Activated T-helper 1 cell treated with anti-CD3 and anti-CD28 coated beads, Interleukin-12 subunit alpha, Interleukin-12 subunit beta, Interleukin-2, Interleukin-4 antibody, amounts not matched to agents 30 ng/mL and 10 ng/mL and 1 ng/mL, durations not matched to agents 14 hours and 24 hours and 36 hours (primary cell): Measurements from ENCODE around the gene SCP2. TPM values are rescaled to one million over a fixed set of nuclear protein-coding genes. Genes with fewer than 3 reads are reported as not detected.
A peak's percentile ranks its signal among the peaks of the same experiment; 100 is the strongest.
"Not testable (repeated sequence)": the region's sequence is repeated elsewhere in the genome, so short reads cannot be mapped to it uniquely, and the experiment has no call there.

Source experiments
- DNase-seq: peaks from one replicate; pipeline ENCODE4 v3.0.0; 2021; ENCODE audit warnings: low spot score
- H3K27ac Mint-ChIP-seq: one replicate; pipeline ENCODE4 v1.8.0; 2021; ENCODE audit warnings: mild to moderate bottlenecking, mixed read lengths
- H3K27me3 Mint-ChIP-seq: one replicate; pipeline ENCODE4 v1.8.0; 2022; ENCODE audit warnings: mild to moderate bottlenecking, moderate library complexity, mixed read lengths; ENCODE audit not compliant: insufficient read depth
- H3K36me3 Mint-ChIP-seq: one replicate; pipeline ENCODE4 v1.8.0; 2021; ENCODE audit warnings: low read depth, mixed read lengths
- H3K4me1 Mint-ChIP-seq: one replicate; pipeline ENCODE4 v1.8.0; 2021; ENCODE audit warnings: low read depth, mixed read lengths
- H3K4me3 Mint-ChIP-seq: one replicate; pipeline ENCODE4 v1.8.0; 2021; ENCODE audit warnings: mild to moderate bottlenecking, moderate library complexity, mixed read lengths
- H3K9me3 Mint-ChIP-seq: one replicate; pipeline ENCODE4 v1.8.0; 2021; ENCODE audit warnings: mixed read lengths
- intact Hi-C: fragments of 100-400 bp; cut with micrococcal nuclease; formaldehyde crosslinking; loops from one replicate; pipeline ENCODE4 v1.15.1; 2024
- total RNA-seq: library from RNA; stranded (reverse); gene quantifications from 2 replicates; pipeline ENCODE4 v1.2.3, GENCODE V29; 2022

Gene SCP2
- total RNA-seq, 1 donor from 2014 or later: 54.7 TPM

DNA sequence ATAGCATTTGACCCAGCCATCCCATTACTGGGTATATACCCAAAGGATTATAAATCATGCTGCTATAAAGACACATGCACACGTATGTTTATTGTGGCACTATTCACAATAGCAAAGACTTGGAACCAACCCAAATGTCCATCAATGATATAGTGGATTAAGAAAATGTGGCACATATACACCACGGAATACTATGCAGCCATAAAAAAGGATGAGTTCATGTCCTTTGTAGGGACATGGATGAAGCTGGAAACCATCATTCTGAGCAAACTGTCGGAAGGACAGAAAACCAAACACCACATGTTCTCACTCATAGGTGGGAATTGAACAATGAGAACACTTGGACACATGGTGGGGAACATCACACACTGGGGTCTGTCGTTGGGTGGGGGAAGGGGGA, 83.2 kb downstream of the SCP2 start:
- not testable (repeated sequence) for H3K4me1 Mint-ChIP-seq, DNase-seq, H3K36me3 Mint-ChIP-seq, H3K27ac Mint-ChIP-seq, H3K4me3 Mint-ChIP-seq, H3K27me3 Mint-ChIP-seq
- intact Hi-C loops: loop anchor here (5.0 kb wide), 1 partner anchor 83 kb away; the partner anchor contains the start of gene SCP2
- peaks cover 13% of the 10 kb centered on the region for H3K9me3 Mint-ChIP-seq

DNA sequence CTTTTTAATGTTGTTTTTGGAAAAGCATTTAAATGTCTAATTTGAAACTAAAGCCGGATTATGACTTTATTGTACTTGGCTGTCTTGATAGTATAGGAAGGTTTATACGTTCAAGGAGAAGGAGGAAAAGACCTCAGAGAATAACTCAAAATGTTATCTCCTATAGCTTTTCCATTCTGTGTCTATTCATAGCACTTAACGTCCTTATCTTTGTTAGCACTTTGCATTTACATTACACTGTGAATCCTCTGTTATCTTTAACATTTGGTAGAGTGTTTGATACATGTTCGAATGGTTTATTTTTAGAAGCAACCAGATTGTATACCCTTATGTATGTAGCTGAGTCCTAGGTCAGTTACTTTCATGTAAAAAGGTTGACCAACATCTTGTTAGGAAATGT, 84.1 kb downstream of the SCP2 start:
- H3K4me3 Mint-ChIP-seq: no peak overlapping the region
- peaks cover 3% of the 10 kb centered on the region for H3K27me3 Mint-ChIP-seq
- peaks cover 10% of the 10 kb centered on the region for H3K36me3 Mint-ChIP-seq
- intact Hi-C loops: loop anchor here (5.0 kb wide), 1 partner anchor 84 kb away; the partner anchor contains the start of gene SCP2
- no peak overlapping the region for H3K27ac Mint-ChIP-seq
- DNase-seq: no peak
- H3K4me1 Mint-ChIP-seq: peaks cover 16% of the 10 kb centered on the region
- H3K9me3 Mint-ChIP-seq: peaks cover 13% of the 10 kb centered on the region

DNA sequence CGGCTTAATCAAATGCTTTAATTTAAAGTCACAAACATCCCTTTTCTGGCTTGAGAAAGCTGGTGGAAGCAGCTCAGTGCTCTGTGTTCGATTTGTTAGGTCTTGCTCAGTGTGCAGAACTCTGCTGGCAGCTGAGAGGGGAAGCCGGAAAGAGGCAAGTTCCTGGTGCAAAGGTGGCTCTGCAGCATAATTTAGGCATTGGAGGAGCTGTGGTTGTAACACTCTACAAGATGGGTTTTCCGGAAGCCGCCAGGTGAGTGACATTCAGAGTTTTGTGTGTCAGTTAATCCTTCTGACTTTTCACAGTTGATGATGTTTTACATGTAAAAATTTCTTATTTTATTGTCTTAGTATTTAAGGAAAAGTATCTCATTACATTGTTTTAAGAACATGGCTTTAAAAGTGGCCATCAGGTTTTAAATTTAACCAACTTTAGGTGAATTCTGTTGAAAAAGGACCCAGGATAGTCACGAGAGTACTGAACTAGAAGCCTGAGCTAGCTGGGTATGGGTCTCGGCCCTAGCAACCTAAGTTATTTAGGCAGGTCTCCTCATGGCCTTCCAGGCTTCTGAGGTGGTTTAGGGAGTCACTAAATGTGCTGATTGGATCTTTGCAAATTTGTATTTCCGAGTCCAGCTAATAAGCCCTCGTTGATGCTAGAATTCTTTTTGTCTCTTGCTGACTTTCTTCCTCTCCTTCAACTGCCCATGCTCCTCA, 87.9 kb downstream of the SCP2 start:
- H3K36me3 Mint-ChIP-seq: peaks cover 15% of the 10 kb centered on the region
- peak overlapping the region; percentile 61 for H3K27ac Mint-ChIP-seq
- no peaks in the 10 kb centered on the region for H3K9me3 Mint-ChIP-seq
- H3K27me3 Mint-ChIP-seq: no peaks in the 10 kb centered on the region
- peak overlapping the region; percentile 91 for H3K4me3 Mint-ChIP-seq
- intact Hi-C loops: loop anchor here (1.0 to 5.0 kb wide), 5 partner anchors 88 to 959 kb away; partner anchors contain the start of genes BTF3L4, CPT2, SCP2 and ZYG11B
- peaks cover 23% of the 10 kb centered on the region for H3K4me1 Mint-ChIP-seq
- peak; percentile 78 for DNase-seq

DNA sequence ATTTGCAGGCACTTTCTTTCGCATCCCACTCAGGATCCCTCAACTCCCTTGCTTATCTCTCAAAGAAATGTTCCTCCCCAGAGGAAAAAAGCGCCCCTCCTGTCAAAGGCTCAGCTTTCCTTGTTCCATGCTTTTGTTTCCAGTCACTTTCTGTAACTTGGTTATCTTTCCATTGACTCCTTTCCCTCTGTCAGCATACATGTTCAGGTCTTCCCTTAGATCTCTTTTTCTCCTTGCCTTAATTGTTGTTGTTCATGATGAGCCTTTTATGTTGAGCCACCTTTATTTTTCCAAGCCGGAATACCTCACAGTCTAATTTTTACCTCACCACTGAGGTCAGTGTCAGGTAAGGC, 88.4 kb downstream of the SCP2 start:
- intact Hi-C loops: loop anchor here (1.0 to 2.0 kb wide), 2 partner anchors 181 to 289 kb away; partner anchors contain the start of genes CPT2 and ZYG11B
- Mint-ChIP-seq H3K9me3 (no peaks in the 10 kb centered on the region), H3K36me3 (peaks cover 15% of the 10 kb centered on the region), H3K4me1 (peaks cover 23% of the 10 kb centered on the region), H3K4me3 (peak overlapping the region; percentile 91), H3K27me3 (no peaks in the 10 kb centered on the region), H3K27ac (peak overlapping the region; percentile 61)
- DNase-seq: no peak

DNA sequence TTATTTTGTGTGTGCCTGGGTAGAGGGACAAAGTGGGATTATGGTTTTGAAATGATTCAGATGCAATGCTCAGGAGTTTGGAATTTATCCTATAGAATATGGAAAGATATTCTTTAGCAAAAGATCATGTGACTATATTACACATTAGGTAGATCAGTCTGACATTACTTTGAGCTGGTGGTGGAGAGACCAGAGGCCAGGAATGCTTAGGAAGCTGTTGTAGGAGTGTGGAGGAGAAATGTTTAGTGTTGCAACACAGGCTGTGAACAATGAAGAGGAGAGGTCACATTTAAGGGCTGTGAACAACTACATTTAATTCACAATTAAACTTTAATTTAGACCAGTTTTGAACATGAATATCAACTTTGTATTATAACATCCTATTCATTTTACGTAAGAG, 89.6 kb downstream of the SCP2 start:
- H3K36me3 Mint-ChIP-seq: peaks cover 15% of the 10 kb centered on the region
- H3K27ac Mint-ChIP-seq: no peak overlapping the region
- H3K4me3 Mint-ChIP-seq: no peak overlapping the region
- DNase-seq: no peak
- intact Hi-C loops: no loop called here
- H3K27me3 Mint-ChIP-seq: no peaks in the 10 kb centered on the region
- peaks cover 23% of the 10 kb centered on the region for H3K4me1 Mint-ChIP-seq
- no peaks in the 10 kb centered on the region for H3K9me3 Mint-ChIP-seq

DNA sequence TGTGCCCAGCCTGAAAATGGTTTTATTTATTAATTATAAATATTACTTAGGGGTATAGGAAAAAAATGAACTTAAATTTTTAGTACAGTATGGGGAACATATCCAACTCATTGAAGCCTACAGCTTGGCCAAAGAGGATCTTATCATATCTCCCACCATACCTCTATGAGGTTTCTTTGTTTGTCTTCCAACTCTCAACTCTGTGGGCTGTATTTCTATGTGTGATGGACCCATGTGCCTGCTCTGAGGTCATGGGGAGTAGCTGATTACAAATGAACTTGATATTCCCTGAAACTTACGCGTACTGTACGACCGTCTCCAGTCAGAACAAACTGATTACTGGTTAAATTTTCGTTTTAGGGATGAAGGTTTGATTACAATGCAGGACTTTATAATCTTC, 93.5 kb downstream of the SCP2 start:
- intact Hi-C loops: no loop called here
- peaks cover 12% of the 10 kb centered on the region for H3K36me3 Mint-ChIP-seq
- H3K4me3 Mint-ChIP-seq: no peak overlapping the region
- H3K9me3 Mint-ChIP-seq: no peaks in the 10 kb centered on the region
- no peak for DNase-seq
- no peak overlapping the region for H3K27ac Mint-ChIP-seq
- H3K4me1 Mint-ChIP-seq: peaks cover 13% of the 10 kb centered on the region
- H3K27me3 Mint-ChIP-seq: no peaks in the 10 kb centered on the region

- Mint-ChIP-seq H3K9me3 (no peaks in the 10 kb centered on the region), H3K27ac (no peak overlapping the region), H3K36me3 (peaks cover 4% of the 10 kb centered on the region), H3K4me1 (no peaks in the 10 kb centered on the region), H3K27me3 (no peaks in the 10 kb centered on the region), H3K4me3 (no peak overlapping the region)
- intact Hi-C loops: no loop called here
- DNase-seq: no peak
Observed at GRCh38 chr1:53022179-53022578, 95.1 kb downstream of the SCP2 start.

- Mint-ChIP-seq H3K4me3 (no peak overlapping the region), H3K4me1 (no peaks in the 10 kb centered on the region), H3K36me3 (peaks cover 4% of the 10 kb centered on the region), H3K27me3 (no peaks in the 10 kb centered on the region), H3K27ac (no peak overlapping the region), H3K9me3 (no peaks in the 10 kb centered on the region)
- no peak for DNase-seq
- intact Hi-C loops: no loop called here
Observed at GRCh38 chr1:53023546-53023945, 96.5 kb downstream of the SCP2 start.

DNA sequence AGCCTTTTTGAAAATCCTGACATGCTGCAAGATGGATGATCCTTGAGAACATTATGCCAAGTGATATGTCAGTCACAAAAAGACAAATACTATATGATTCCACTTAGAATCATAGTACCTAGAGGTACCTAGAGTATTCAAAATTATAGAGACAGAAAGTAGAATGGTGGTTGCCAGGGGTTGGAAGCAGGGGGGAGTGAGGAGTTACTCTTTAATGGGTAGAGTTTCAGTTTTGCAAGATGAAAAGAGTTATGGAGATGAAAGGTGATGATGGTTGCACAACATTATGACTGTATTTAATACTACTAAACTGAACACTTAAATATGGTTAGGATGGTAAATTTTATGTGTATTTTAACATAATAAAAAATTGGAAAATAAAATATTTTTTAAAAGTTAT, 97.0 kb downstream of the SCP2 start:
- no peaks in the 10 kb centered on the region for H3K9me3 Mint-ChIP-seq
- H3K4me1 Mint-ChIP-seq: no peaks in the 10 kb centered on the region
- DNase-seq: no peak
- intact Hi-C loops: no loop called here
- no peak overlapping the region for H3K4me3 Mint-ChIP-seq
- no peak overlapping the region for H3K27ac Mint-ChIP-seq
- H3K36me3 Mint-ChIP-seq: peaks cover 4% of the 10 kb centered on the region
- no peaks in the 10 kb centered on the region for H3K27me3 Mint-ChIP-seq

DNA sequence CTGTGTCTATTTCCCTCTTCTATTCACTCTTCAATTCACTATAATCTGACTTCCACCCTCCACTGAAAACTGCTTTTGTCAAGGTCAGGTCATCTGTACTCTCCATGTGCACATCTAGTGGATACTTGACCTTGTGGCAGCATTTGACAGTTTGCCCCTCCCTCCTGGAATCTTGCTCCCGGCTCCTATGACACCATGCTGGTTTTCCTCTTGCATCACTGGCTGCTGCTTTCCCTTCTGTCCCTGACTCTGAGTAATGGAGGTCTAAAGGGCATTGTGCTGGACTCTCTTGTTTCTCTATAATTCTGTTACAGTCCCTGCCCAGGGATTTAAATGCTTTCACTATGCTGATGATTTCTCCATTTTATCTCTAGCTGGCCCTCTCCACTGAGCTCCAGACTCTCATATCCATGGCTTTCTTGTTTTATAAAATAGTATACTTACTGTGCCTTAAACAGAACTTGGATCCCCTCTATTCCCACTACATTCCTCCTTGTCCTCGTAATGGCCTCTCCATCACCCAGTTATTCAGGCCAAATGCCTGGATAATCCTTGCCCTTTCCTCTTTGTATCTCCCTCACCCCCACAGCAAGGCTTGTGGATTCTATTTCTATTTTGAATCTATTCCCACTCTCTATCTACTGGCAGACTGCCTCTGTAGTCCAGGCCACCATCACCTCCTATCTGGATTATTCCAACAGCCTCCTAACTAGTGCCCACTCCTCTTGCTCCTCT, 98.1 kb downstream of the SCP2 start:
- Mint-ChIP-seq H3K9me3 (no peaks in the 10 kb centered on the region), H3K27ac (no peak overlapping the region)
- DNase-seq: no peak

DNA sequence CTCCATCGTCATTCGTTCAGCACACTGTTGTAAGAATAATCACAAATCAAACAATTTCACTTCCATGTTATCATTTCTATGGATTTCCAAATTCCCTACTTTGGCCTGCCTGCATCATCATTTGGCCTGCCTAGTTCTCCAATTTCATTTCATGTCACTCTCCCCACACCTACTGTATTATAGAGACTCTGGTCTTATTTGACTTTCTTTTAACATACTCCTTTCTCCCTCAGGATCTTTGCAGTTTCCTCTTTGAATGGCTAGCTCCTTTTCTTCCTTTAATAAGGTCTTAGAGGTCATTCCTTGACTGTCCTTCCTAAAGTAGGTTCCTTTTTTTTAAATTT, 98.7 kb downstream of the SCP2 start:
- H3K36me3 Mint-ChIP-seq: peaks cover 4% of the 10 kb centered on the region
- no peak for DNase-seq
- H3K9me3 Mint-ChIP-seq: no peaks in the 10 kb centered on the region
- H3K4me1 Mint-ChIP-seq: no peaks in the 10 kb centered on the region
- H3K27me3 Mint-ChIP-seq: no peaks in the 10 kb centered on the region
- no peak overlapping the region for H3K27ac Mint-ChIP-seq
- intact Hi-C loops: no loop called here
- no peak overlapping the region for H3K4me3 Mint-ChIP-seq

More for the DNA sequence above, 98.1 kb downstream of the SCP2 start:
- intact Hi-C loops: no loop called here
- Mint-ChIP-seq H3K36me3 (peaks cover 4% of the 10 kb centered on the region), H3K27me3 (no peaks in the 10 kb centered on the region), H3K4me1 (no peaks in the 10 kb centered on the region), H3K4me3 (no peak overlapping the region)

GRCh38 chr1:53026254-53026653, 99.2 kb downstream of the SCP2 start:
- Mint-ChIP-seq H3K9me3 (no peaks in the 10 kb centered on the region), H3K4me3 (no peak overlapping the region), H3K4me1 (no peaks in the 10 kb centered on the region), H3K36me3 (peaks cover 4% of the 10 kb centered on the region), H3K27ac (no peak overlapping the region), H3K27me3 (no peaks in the 10 kb centered on the region)
- intact Hi-C loops: no loop called here
- no peak for DNase-seq

DNA sequence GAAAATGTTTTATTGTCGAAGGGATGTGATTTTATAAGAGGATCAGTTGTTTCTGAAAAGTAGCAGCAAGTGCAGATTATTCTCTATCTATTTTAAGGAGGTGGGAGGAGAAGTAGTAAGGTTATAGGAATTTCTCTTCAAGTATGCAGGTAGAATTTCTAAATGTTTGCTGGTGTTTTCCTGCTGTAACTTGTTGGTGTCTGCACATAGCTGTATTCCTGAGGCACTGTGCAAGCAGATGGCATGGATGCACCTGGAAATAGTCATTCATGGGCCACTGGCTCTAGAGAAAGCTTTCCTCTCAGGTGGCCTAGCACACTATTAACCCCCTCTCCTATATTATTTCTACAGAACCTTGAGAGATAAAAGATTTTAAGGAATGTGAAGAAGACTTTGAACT, 104.7 kb downstream of the SCP2 start:
- no peaks in the 10 kb centered on the region for H3K9me3 Mint-ChIP-seq
- intact Hi-C loops: no loop called here
- H3K4me3 Mint-ChIP-seq: no peak overlapping the region
- peaks cover 6% of the 10 kb centered on the region for H3K36me3 Mint-ChIP-seq
- no peak for DNase-seq
- no peaks in the 10 kb centered on the region for H3K27me3 Mint-ChIP-seq
- no peak overlapping the region for H3K27ac Mint-ChIP-seq
- no peaks in the 10 kb centered on the region for H3K4me1 Mint-ChIP-seq
